Measurements from ENCODE around the gene TLE5.
"Not testable (repeated sequence)": the region's sequence is repeated elsewhere in the genome, so short reads cannot be mapped to it uniquely, and the experiment has no call there.

Gene TLE5

GRCh38 chr19:3060857-3061181, 1.5 kb downstream of the TLE5 start:
- DNase-seq = no peak

GRCh38 chr19:3059653-3060052, 2.6 kb downstream of the TLE5 start:
- DNase-seq = no peak

- DNase-seq = no peak
These were observed 3.4 kb downstream of the TLE5 start for GRCh38 chr19:3058821-3059314.

GRCh38 chr19:3058009-3058820, 4.1 kb downstream of the TLE5 start:
- DNase-seq = no peak

- DNase-seq = no peak
These were observed 5.0 kb downstream of the TLE5 start for GRCh38 chr19:3057275-3057714.

- DNase-seq = no peak
These were observed 5.7 kb downstream of the TLE5 start for GRCh38 chr19:3056417-3057088.

GRCh38 chr19:3055741-3056416, 6.4 kb downstream of the TLE5 start:
- no peak for DNase-seq

GRCh38 chr19:3054972-3055740, 7.1 kb downstream of the TLE5 start:
- DNase-seq = no peak

- no peak for DNase-seq
These were observed 7.9 kb downstream of the TLE5 start for GRCh38 chr19:3054265-3054971.

GRCh38 chr19:3053780-3054179, 8.5 kb downstream of the TLE5 start:
- no peak for DNase-seq

- no peak for DNase-seq
These were observed 9.1 kb downstream of the TLE5 start for GRCh38 chr19:3053218-3053621.

GRCh38 chr19:3050016-3050415, 12.3 kb downstream of the TLE5 start:
- DNase-seq = not testable (repeated sequence)

- DNase-seq = no peak
These were observed 13.2 kb downstream of the TLE5 start for GRCh38 chr19:3049089-3049488.

- DNase-seq = no peak
These were observed 14.1 kb downstream of the TLE5 start for GRCh38 chr19:3048190-3048533.

GRCh38 chr19:3047496-3048189, 14.7 kb downstream of the TLE5 start:
- DNase-seq = peak; percentile 76

GRCh38 chr19:3046698-3047495, 15.4 kb downstream of the TLE5 start:
- peak; percentile 49 for DNase-seq

GRCh38 chr19:3045885-3046697, 16.2 kb downstream of the TLE5 start:
- no peak for DNase-seq

GRCh38 chr19:3045191-3045590, 17.1 kb downstream of the TLE5 start:
- DNase-seq = no peak

- DNase-seq = no peak
These were observed 19.6 kb downstream of the TLE5 start for GRCh38 chr19:3042621-3043267.
